NK-92 (cell line): ENCODE results near the gene PLEKHA3.

Experiments
- DNase-seq: peaks from one replicate; lab custom pipeline; 2025; ENCODE audit not compliant: unreplicated experiment; lab: John Stamatoyannopoulos, UW

The PLEKHA3 gene

DNA sequence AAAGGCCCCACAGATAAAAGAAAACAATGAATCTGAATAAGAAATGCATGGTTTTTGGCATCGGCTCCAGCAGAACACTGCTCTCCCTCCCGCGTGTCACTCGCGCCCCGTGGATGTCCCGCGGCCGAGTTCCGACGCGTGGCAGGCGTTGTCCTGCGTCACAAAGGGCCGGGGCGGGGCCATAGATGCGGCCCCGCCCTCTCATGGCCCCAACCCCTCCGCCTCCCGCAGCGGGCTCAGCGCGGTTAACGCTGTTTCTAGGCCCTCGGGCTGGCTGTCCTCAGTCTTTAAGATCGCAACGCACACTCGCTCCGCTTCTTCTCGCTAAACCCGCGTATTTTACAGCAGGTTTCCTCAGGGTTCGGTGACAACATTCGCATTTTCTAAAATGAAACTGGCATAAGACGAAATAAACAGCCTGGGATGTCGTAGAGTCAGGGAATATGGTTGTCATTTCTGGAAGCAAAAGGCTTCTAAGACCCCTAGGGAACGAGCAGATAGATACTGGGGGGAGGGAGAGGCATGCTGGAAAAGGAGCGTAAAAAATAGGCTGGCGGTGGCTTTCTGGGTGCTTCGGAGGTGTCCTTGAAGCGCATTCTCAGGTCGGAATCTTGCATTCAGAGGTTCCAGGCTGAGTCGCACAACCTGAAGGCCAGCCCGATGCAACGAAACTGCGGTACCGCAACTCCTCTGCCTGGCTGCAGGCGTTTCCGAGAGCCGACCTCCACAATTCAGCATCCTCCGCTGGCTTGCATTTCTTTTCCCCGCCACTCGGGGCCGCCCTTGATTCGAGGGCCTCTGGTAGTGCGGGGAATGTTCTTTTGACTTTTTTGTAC lies 1.6 kb upstream of the PLEKHA3 start, which contains the start of gene FKBP7:
Gene FKBP7 (minus strand): TSS at position 162 of the 836 bp plus-strand sequence. CDS start 101 bp downstream, at position 61.
- peak; percentile 34 for DNase-seq

DNA sequence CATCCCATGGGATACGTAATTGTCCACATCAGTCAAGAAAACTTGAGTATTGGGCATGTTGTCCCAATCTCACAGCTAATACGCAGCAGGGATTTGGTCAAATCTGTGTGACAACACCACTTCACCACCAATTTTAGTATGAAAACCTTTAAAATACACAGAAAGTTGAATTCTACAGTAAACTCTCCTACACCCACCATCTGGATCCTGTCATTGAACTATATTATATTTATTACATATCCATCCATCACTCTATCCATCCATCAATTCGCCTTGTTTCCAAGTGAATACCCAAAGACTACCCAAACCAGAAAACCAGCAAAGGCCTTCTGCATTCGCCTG lies 1.0 kb upstream of the PLEKHA3 start:
- DNase-seq = no peak

DNA sequence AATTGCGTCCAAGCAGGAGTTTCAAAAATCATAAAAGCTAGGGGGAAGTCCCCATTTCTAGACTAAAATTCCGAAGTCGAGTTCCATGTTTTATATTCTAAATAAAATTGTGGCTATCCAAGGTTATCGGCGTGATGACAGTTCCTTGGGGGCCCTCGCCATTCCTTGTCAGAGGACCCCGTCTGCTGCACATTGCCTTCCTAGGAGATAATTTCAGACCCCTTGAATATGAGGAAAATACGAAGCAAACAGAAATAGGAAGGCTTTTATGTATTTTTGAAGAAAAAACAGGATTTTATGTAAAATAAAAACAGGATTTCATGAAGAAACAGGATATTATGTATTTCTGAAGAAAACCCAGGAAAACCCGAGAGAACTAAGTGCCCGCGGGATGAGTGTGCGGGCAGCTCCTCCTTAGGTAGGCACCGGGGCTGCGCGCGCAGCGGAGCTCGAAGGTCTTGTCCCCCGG lies 465 bp upstream of the PLEKHA3 start:
- DNase-seq = no peak

DNA sequence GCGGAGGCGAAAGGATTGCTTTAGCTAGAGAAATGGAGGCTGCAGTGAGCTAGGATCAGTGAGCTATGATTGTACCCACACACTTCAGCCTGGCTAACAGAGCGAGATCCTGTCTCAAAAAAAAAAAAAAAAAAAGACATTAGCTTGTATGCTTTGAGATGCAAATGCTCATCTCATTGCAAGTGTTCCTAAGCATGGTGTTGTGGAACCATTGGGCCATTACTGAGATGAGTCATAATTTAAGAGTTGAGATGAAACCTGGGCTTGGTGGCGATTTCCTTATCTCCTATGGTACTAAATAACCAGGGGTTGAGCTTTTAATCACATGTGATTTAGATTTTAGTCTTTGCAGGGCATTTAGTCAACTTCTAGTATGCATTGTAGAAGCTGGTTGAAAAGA lies 2.2 kb downstream of the PLEKHA3 start:
- no peak for DNase-seq

DNA sequence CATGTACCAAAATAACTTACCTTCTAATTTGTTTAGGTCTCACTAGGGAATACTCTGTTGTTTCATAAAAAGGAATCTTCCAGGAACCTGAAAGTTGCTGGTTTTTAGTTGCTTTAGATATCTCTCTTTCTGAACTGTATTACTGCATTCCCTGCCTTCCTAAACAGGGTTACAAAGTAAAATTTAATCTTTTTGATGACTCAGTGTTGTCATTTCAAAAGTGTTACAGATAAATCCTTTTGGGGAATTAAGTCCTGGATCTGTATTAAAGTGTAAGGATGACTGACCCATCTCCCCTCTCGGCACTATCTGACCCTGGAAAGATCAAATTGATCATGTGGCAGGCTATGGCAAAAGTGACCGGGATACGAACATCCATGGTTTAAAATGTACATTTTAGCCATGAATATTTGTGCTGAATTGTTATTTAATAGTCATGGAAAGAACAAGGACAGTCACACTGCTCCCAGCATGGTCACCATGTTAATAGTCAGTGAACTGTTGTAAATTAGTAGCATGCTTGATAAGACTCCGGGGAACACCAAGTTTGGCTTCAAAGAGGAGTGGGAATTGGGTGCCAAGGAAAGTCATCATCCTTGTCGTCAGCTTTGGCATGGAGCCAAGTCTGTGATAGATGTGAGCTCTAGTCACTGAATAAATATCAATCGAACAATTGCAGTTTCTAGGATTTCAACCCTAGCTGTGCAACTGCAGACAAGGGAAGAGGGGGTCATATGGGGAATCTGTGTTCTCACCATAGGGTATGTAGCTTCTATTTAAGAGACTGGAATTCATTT lies 4.2 kb downstream of the PLEKHA3 start:
- no peak for DNase-seq

DNA sequence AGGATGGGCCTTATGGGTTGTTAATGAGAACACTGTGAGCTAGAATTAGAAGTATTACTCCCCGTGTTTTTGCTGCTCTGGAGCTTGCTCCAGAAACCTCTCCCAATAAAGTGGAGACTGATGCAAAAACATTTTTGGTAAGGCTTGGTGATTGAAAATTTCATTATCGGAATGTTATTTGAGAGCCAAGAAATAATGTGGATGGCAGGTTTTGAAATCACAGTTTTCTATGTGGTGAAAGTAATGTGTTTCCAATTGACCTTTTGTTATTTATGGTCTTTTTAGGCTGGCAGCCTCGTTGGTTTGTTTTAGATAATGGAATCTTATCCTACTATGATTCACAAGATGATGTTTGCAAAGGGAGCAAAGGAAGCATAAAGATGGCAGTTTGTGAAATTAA lies 5.1 kb downstream of the PLEKHA3 start:
- no peak for DNase-seq

DNA sequence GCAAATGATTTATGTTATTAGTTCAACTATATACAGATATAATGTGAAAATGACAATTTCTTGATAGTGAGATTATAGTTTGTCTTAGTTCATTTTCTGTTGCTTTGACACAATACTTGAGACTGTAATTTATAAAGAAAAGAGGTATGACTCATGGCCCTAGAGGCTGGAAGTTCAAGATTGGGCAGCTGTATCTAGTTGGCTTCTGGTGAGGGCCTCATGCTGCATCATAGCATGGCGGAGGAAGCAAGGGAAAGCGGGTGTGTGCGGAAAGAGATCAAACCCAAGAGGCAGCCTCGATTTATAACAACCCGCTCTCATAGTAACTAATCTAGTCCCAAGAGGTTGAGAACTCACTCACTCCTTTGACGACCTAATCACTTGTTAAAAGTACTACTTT lies 11.4 kb downstream of the PLEKHA3 start:
- DNase-seq = no peak

DNA sequence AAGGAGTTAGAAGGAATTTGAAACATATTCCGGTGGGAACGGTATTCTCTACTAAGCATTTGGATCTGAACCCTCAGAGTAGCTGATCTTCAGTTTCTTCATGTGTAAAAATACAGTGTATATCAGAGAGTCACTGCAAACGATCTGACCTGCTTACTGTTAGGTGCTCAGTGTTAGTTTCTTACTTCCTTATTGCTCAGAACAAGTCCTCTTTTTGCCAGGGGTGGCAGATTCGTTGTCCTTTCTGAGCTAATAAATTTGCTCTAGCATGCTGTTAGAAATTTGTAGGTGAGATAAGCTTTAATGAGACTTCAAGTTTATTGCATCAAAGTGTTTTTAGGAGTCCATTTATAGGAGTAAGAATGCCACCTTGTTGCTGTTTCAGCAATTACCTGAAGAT lies 15.8 kb downstream of the PLEKHA3 start:
- no peak for DNase-seq

DNA sequence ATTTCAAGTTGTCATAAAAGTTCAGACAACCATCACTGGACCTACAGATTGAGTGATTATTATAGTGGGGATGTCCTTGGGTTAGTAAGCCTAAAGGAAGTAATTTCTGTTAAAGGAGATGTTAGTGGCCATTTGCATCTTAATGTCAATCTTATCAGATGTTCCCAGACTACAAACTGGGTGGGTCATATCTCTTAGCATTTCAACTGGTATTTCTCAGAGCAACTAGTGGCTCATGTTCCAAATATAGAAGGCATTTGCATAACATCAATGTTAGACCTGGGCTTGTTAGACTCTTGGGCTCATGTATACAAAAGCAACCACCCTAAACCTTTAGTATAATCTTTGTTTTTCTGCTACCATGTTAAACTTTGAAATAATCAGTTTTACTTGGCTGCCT lies 17.9 kb downstream of the PLEKHA3 start:
- DNase-seq = no peak

DNA sequence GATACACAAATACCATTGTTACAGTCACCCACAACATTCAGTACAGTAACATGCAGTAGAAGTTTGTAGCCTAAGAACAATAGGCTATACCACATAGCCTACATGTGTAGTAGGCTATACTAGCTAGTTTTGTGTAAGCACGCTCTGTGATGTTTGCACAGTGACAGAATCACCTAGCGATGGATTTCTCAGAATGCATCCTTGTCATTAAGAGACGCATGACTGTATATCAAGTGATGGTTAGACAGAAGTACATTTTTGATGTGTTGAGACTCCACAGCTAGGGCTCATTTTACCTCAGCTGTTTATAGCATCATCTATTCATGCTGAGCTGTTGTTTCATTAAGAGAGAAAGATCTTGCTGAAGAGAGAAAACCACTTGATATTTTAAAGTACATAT lies 19.4 kb downstream of the PLEKHA3 start:
- DNase-seq = no peak

DNA sequence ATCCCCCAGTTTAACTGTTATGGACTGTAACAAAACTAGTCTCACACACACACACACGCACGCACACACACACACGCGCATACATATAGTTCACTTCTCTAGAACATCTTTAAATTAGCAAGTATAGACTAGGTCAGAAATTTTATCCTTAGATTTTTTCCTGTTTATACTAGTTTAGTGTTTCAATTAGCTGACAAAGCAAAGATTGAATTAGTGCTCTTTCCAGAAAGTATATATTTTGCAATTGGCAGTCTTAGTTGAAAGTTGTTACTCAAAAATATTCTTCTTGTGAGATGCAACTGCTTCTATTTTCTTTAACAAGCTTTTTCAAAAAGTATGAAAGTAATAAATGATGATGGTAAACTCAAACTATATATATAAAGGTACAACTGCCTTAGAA lies 22.5 kb downstream of the PLEKHA3 start:
- no peak for DNase-seq

DNA sequence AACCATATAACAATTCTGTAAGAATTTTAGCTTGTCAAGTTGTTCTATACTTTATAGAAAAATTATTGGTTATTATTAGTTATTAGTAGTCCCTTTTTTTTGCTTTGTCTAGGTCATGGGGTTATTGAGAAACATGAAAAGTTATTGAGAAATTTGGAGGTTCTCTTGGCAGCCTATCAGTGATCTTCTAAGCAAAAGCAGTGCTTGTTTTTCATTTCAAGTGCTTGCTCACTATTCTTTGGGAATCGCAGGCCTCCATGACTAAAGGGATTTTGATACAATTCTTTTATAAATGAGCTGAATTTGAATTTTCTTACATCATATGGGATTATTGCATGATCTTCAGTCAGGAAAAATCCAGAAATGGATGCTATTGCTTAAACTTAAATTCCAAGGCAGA lies 25.8 kb downstream of the PLEKHA3 start:
- DNase-seq = no peak

DNA sequence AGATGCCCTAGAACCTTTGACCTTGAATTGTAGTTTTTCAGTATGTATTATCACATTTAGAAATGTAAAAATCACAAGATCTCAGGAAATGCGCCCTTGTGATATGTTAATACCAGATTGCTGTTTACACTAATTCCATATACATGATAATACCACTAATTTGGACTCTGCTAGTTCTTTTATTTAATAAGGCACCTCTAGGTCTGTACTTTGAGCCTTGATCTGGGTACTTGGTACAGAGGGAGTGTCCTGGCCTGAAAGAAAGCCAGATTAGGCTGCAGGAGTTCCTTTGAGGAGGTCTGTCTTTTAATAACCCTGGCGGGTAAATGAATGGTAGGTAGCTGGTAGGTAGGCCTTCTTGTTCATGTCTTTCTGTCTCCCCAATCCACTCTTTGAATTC lies 26.3 kb downstream of the PLEKHA3 start:
- no peak for DNase-seq

DNA sequence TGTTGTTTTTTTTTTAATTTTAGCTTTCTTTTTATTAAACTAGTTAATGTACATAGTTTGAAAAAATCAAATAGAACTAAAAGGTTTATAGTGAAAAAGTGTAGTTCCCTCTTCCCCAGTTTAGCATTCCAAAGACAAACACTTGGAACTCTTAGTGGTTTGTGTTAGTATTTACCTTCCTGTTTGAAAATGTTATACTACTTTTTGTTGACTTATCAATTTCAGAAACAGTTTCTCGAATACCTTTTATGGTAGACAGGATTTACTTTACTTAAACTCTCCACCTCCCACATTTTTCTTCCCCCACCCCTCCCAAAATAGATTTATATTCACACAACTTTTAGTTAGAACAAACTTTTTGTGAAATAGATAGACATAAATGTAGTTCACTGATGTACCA lies 26.7 kb downstream of the PLEKHA3 start:
- no peak for DNase-seq

DNA sequence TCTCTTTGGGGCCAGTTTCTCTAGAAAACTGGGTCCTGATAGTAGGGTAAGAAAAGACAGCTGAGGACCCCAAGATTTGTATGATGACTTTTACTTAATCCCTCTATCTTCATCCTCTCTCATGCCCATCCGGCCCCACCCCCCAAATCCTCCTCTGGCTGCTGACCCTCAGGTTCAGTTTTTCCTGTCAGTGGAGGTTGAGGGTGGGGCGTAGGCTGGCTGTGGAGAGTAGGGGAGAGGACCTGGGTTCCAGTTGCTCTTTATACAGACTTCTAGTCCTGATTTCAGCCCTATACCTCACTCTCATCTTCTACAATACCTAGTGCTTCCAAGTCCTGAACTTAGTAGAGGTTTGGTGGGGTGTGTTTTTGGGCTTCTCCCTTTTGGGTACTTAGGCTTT lies 28.4 kb downstream of the PLEKHA3 start:
- DNase-seq = no peak

DNA sequence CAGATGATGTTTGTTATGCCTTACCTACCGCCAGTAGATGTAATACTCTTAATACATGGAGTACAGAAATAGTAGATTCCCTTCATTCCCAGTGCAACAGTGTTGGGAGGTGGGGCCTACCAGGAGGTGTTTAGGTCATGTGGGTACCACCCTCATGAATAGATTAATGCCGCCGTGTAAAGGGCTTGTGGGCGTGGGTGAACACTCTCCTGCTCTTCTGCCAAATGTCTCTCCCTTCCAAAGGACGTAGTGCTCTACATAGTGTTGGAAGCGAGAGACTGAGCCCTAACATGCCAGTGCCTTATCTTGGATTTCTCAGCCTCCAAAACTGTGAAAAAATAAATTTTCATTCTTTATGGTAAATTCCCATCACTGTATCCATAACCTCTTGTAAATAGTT lies 30.1 kb downstream of the PLEKHA3 start:
- DNase-seq = no peak

DNA sequence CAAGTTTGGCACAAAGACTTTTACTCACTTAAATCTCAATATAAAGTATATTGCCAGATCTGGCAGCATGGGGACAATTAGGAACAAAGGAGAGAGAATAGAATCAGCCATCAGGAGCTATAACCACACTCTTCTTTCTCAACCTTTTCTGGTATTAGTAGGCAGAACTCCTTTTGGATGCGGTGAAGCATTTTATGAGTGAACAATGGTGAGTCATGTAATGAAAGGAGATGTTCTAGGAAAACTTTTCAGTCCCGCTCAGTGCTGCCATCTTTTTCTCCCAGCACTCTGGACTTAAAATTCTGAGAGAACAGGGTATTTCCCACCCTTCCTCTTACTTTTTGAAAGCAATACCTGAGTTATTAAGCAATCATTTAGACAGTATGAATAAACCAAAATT lies 32.2 kb downstream of the PLEKHA3 start:
- no peak for DNase-seq

DNA sequence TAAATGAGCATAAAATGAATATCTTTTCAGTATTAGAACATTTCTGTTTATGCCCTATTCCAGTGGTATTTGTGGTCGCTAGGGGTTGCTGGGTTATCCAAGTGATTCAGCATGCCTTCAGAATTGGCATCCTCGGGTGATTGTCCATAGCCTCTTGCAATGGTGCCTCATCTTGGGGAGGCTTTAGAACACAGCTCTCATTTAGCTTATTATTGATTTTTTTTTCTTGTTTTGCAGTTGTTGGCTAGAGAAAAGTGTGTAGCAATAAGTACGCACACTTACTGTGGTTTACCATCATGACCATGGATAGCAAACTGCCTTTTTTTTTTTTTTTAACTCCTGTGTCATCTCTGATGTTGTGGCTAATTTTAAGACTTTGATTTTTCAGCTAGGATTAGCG lies 33.6 kb downstream of the PLEKHA3 start:
- no peak for DNase-seq

DNA sequence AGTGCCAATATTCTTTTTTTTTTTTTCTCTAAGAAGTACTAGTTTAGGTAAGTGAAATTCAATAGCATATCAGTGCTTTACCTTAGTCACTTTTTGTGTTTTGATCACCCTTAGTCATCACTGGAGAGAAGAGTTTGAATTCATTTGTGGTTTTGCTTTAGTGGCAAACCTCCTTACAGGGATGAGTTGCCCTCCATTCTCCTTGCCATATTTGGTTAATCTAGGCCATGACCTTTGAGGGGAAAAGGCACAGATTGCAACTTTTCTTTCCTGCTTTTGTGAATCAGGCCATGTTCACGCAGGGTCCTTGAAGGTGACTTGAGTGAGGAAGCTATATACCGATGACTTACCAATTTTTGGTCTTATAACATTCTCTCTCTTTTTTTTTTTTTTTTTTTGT lies 34.4 kb downstream of the PLEKHA3 start:
- DNase-seq = no peak

DNA sequence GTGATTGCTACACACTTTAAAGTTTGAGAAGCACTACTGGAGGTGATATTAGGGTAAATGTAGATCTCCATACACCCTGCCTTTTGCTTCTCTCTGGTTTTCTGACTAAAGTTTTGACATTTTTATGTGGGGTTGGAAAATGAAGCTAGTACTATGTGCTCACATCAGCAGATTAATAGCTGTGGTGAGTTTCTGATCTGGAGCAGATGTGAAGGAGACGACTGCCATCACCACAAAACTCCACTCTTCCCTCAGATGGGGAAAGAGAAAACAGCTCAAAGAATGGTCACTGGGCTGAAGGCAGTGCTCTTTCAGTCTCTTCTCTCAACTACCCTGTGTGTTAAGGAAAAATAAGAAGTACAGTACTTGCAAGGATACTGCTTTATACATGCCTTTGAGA lies 37.2 kb downstream of the PLEKHA3 start:
- DNase-seq = no peak

DNA sequence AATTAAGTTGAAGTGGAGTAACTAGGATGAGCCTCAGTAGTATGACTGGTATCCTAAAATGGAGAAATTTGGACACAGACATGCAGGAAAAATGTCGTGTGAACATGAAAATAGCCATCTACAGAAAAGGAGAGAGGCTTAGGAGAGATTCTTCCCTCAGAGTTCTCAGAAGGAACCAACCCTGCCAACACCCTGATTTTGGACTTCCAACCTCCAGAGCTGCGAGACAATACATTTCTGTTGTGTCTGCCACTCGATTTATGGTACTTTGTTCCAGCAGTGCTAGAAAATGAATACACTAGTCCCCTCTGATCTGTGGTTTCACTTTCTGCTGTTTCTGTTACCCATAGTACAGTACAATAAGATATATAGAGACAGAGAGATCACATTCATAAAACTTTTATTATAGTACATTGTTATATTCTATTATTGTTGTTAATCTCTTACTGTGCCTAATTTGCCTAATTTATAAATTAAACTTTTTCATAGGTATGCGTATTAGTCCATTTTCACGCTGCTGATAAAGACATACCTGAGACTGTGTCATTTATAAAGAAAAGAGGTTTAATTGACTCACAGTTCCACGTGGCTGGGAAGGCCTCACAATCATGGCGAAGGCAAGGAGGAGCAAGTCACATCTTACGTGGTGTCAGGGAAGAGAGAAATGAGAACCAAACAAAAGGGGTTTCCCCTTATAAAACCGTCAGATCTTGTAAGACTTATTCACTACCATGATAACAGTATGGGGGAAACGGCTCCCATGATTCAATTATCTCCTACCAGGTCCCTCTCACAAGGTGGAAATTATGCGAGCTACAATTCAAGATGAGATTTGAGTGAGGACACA lies 41.3 kb downstream of the PLEKHA3 start:
- no peak for DNase-seq
